PC-9 (cell line): ENCODE data around the gene MISP. TPM values are rescaled to one million over a fixed set of nuclear protein-coding genes. Genes with fewer than 3 reads are reported as not detected.

ENCODE experiments used
- BruUV-seq: library from RNA; stranded (reverse); fragments of 400-500 nt; replicated peaks from 2 replicates; lab custom pipeline; 2021; lab: Mats Ljungman, UMichigan
- CTCF ChIA-PET: fragments of 300-600 bp; sonication (Branson Sonifier 250); formaldehyde crosslinking; loops from one replicate; lab custom pipeline; 2022; ENCODE audit warnings: antibody characterized with exemption; lab: Charles Lee
- POLR2A ChIA-PET: fragments of 300-600 bp; sonication (Branson Sonifier 250); formaldehyde crosslinking; loops from one replicate; lab custom pipeline; 2022; ENCODE audit warnings: antibody characterized with exemption; ENCODE audit not compliant: unreplicated experiment; lab: Charles Lee
- DNase-seq, 2 experiments: peaks; one replicate each; pipeline versions ENCODE4 v3.0.0 to v3.0.0-alpha.2; 2015 to 2022; ENCODE audit warnings: mixed read lengths in 1 of 2
- H2AFZ ChIP-seq: fragments of 200-600 bp; sonication (generic); 2 replicates; pipeline ENCODE4 v1.8.1; 2017; ENCODE audit warnings: antibody characterized with exemption
- H3F3A ChIP-seq: fragments of 200-600 bp; sonication (generic); 2 replicates; pipeline ENCODE4 v1.8.1; 2017; ENCODE audit warnings: antibody characterized with exemption, mild to moderate bottlenecking, low read depth; ENCODE audit not compliant: insufficient read depth
- H3K27ac ChIP-seq: fragments of 200-600 bp; sonication (generic); 2 replicates; pipeline ENCODE4 v1.6.1; 2016; ENCODE audit warnings: mixed run types
- H3K27me3 ChIP-seq: fragments of 200-600 bp; sonication (generic); 2 replicates; pipeline ENCODE4 v1.6.1; 2016; ENCODE audit warnings: low read depth, mixed run types; ENCODE audit not compliant: insufficient read depth
- H3K36me3 ChIP-seq: fragments of 200-600 bp; sonication (generic); 2 replicates; pipeline ENCODE4 v1.6.1; 2016; ENCODE audit warnings: low read depth, mixed run types
- H3K4me1 ChIP-seq: fragments of 200-600 bp; sonication (generic); replicated peaks from 2 replicates; pipeline ENCODE4 v1.6.1; 2016; ENCODE audit warnings: mixed run types; ENCODE audit not compliant: insufficient read depth
- H3K4me2 ChIP-seq: fragments of 200-600 bp; sonication (generic); 2 replicates; pipeline ENCODE4 v1.6.1; 2017; ENCODE audit warnings: mixed run types
- H3K4me3 ChIP-seq: fragments of 200-600 bp; sonication (generic); 2 replicates; pipeline ENCODE4 v1.6.1; 2016; ENCODE audit warnings: mixed run types
- H3K79me2 ChIP-seq: fragments of 200-600 bp; sonication (generic); 2 replicates; pipeline ENCODE4 v1.6.1; 2017; ENCODE audit warnings: low read depth, mixed run types
- H3K9me2 ChIP-seq: fragments of 200-600 bp; sonication (generic); 2 replicates; pipeline ENCODE4 v1.8.1; 2017; ENCODE audit warnings: mild to moderate bottlenecking; ENCODE audit not compliant: insufficient read depth
- H3K9me3 ChIP-seq: fragments of 200-600 bp; sonication (generic); 2 replicates; pipeline ENCODE4 v1.8.1; 2016; ENCODE audit warnings: low read depth; ENCODE audit not compliant: insufficient read depth
- H4K20me1 ChIP-seq: fragments of 200-600 bp; sonication (generic); 2 replicates; pipeline ENCODE4 v1.8.1; 2017; ENCODE audit not compliant: insufficient read depth
- CTCF ChIP-seq: fragments of 200-600 bp; sonication (generic); conservative IDR thresholded peaks from 2 replicates; pipeline ENCODE4 v1.6.1; 2017; ENCODE audit warnings: mixed run types, antibody characterized with exemption, mild to moderate bottlenecking, moderate library complexity
- EZH2 ChIP-seq: fragments of 200-600 bp; sonication (generic); IDR thresholded peaks from 2 replicates; pipeline ENCODE4 v1.8.0; 2017; ENCODE audit warnings: antibody characterized with exemption, low read depth
- intact Hi-C: fragments of 100-400 bp; cut with micrococcal nuclease; formaldehyde crosslinking; loops from one replicate; pipeline ENCODE4 v1.10.0; 2022; ENCODE audit not compliant: unreplicated experiment
- total RNA-seq: library from RNA; stranded (reverse); gene quantifications from 2 replicates; pipeline ENCODE4 v1.2.3, GENCODE V29; 2021

The MISP gene
- total RNA-seq, 1 experiment from 2014 or later, result 91.6 TPM

GRCh38 chr19:784541-784940 lies 33.6 kb downstream of the MISP start:
- Histone ChIP-seq H3K79me2 (peaks cover 23% of the 10 kb centered on the region), H3F3A (peaks cover 27% of the 10 kb centered on the region; the same call in 1 of the 2 replicates), H3K4me1 (peaks cover 29% of the 10 kb centered on the region), H3K27me3 (no peaks in the 10 kb centered on the region), H3K4me3 (peak overlapping the region; percentile 68; the same call in 1 of the 2 replicates), H3K27ac (no peak overlapping the region), H4K20me1 (no peaks in the 10 kb centered on the region), H3K4me2 (peak overlapping the region; percentile 91), H3K9me3 (no peaks in the 10 kb centered on the region), H2AFZ (no peak overlapping the region), H3K36me3 (no peaks in the 10 kb centered on the region), H3K9me2 (no peaks in the 10 kb centered on the region)
- no peak for TF ChIP-seq CTCF
- TF ChIP-seq EZH2, result no peak
- BruUV-seq, result no TSS peak
- ChIA-PET CTCF (no interaction called here), POLR2A (no interaction called here)
- DNase-seq, result peak in 1 of 2 experiments; percentile 61
- intact Hi-C loops, result no loop called here

- ChIA-PET POLR2A (no interaction called here), CTCF (no interaction called here)
- no peak overlapping the region for H3K27ac ChIP-seq
- no peaks in the 10 kb centered on the region for H3K9me3 ChIP-seq
- H3K79me2 ChIP-seq, result peaks cover 23% of the 10 kb centered on the region
- peaks cover 19% of the 10 kb centered on the region for H3K4me1 ChIP-seq
- H4K20me1 ChIP-seq, result no peaks in the 10 kb centered on the region
- H2AFZ ChIP-seq, result no peak overlapping the region
- H3K27me3 ChIP-seq, result no peaks in the 10 kb centered on the region
- TF ChIP-seq EZH2 (no peak), CTCF (no peak)
- intact Hi-C loops, result no loop called here
- DNase-seq, result no peak
- no peaks in the 10 kb centered on the region for H3K36me3 ChIP-seq
- no peaks in the 10 kb centered on the region for H3K9me2 ChIP-seq
- no TSS peak for BruUV-seq
- peaks cover 5% of the 10 kb centered on the region; the same call in 1 of the 2 replicates for H3F3A ChIP-seq
- H3K4me2 ChIP-seq, result no peak overlapping the region
- no peak overlapping the region for H3K4me3 ChIP-seq
These were observed 36.6 kb downstream of the MISP start for GRCh38 chr19:787536-787935.

GRCh38 chr19:788686-788982 lies 37.7 kb downstream of the MISP start:
- Histone ChIP-seq H3K4me3 (no peak overlapping the region), H3K9me3 (no peaks in the 10 kb centered on the region), H3K4me2 (no peak overlapping the region), H3K27ac (no peak overlapping the region), H3K9me2 (no peaks in the 10 kb centered on the region), H3K27me3 (no peaks in the 10 kb centered on the region), H3K79me2 (peaks cover 13% of the 10 kb centered on the region), H3K4me1 (peaks cover 10% of the 10 kb centered on the region), H2AFZ (no peak overlapping the region), H3F3A (no peaks in the 10 kb centered on the region; the same call in 1 of the 2 replicates), H3K36me3 (no peaks in the 10 kb centered on the region), H4K20me1 (no peaks in the 10 kb centered on the region)
- TF ChIP-seq EZH2 (no peak), CTCF (no peak)
- POLR2A ChIA-PET, result no interaction called here
- intact Hi-C loops, result no loop called here
- no TSS peak for BruUV-seq
- no peak for DNase-seq
- CTCF ChIA-PET, result no interaction called here
